Liver (tissue), 9 donors: Measurements from ENCODE around the gene SPAG9. TPM values are rescaled to one million over a fixed set of nuclear protein-coding genes. Genes with fewer than 3 reads are reported as not detected.

Experiments
- DNase-seq: peaks from one replicate; pipeline ENCODE4 v3.0.0-alpha.2; 2017; ENCODE audit warnings: low spot score
- H3K27ac ChIP-seq, 2 donors: one replicate each; pipeline ENCODE4 v1.7.0; 2013; ENCODE audit warnings: inconsistent platforms in 2 of 2, low read length in 2 of 2, control low read depth in 1 of 2, low read depth in 1 of 2, mild to moderate bottlenecking in 1 of 2
- H3K27me3 ChIP-seq, 4 donors: one replicate each; pipeline versions ENCODE4 v1.6.1 to v1.7.0; 2013; ENCODE audit warnings: low read length in 3 of 4, inconsistent platforms in 1 of 4, mild to moderate bottlenecking in 1 of 4, moderate library complexity in 1 of 4; ENCODE audit not compliant: control insufficient read depth in 4 of 4, insufficient read depth in 4 of 4
- H3K36me3 ChIP-seq, 4 donors: one replicate each; pipeline versions ENCODE4 v1.6.1 to v1.7.0; 2013; ENCODE audit warnings: low read length in 3 of 4, mild to moderate bottlenecking in 3 of 4, low read depth in 1 of 4, moderate library complexity in 1 of 4; ENCODE audit not compliant: control insufficient read depth in 4 of 4, insufficient read depth in 3 of 4
- H3K4me1 ChIP-seq, 4 donors: one replicate each; pipeline versions ENCODE4 v1.6.1 to v1.7.0; 2013; ENCODE audit warnings: low read length in 3 of 4, mild to moderate bottlenecking in 3 of 4, moderate library complexity in 1 of 4; ENCODE audit not compliant: control insufficient read depth in 4 of 4, insufficient read depth in 4 of 4
- H3K4me3 ChIP-seq, 3 donors: one replicate each; pipeline versions ENCODE4 v1.6.1 to v1.7.0; 2013; ENCODE audit warnings: low read length in 3 of 3, control low read depth in 1 of 3, low read depth in 1 of 3, mild to moderate bottlenecking in 1 of 3
- H3K9ac ChIP-seq, 2 donors: one replicate each; pipeline ENCODE4 v1.7.0; 2013; ENCODE audit warnings: low read length in 2 of 2, mild to moderate bottlenecking in 2 of 2, moderate library complexity in 2 of 2, control low read depth in 1 of 2, low read depth in 1 of 2
- H3K9me3 ChIP-seq, 4 donors: one replicate each; pipeline versions ENCODE4 v1.6.1 to v1.7.0; 2013; ENCODE audit warnings: low read length in 3 of 4; ENCODE audit not compliant: control insufficient read depth in 4 of 4
- ATF3 ChIP-seq: IDR thresholded peaks from 2 replicates; pipeline ENCODE4 v1.6.1; 2016; ENCODE audit warnings: antibody characterized with exemption
- EGR1 ChIP-seq, 2 donors: IDR thresholded peaks; 2 replicates each; pipeline ENCODE4 v1.6.1; 2016 to 2018; ENCODE audit warnings: antibody characterized with exemption in 2 of 2, low read depth in 2 of 2
- FOXA1 ChIP-seq: IDR thresholded peaks from 2 replicates; pipeline ENCODE4 v1.6.1; 2016; ENCODE audit warnings: antibody characterized with exemption
- FOXA2 ChIP-seq: IDR thresholded peaks from 2 replicates; pipeline ENCODE4 v1.6.1; 2016; ENCODE audit warnings: antibody characterized with exemption
- GABPA ChIP-seq, 2 donors: IDR thresholded peaks in 1 of 2; conservative IDR thresholded peaks in 1 of 2; 2 replicates each; pipeline ENCODE4 v1.6.1; 2016; ENCODE audit warnings: antibody characterized with exemption in 2 of 2, mild to moderate bottlenecking in 1 of 2, moderate library complexity in 1 of 2
- HNF4A ChIP-seq, 2 donors: conservative IDR thresholded peaks; 2 replicates each; pipeline ENCODE4 v1.6.1; 2016; ENCODE audit warnings: antibody characterized with exemption in 2 of 2, mild to moderate bottlenecking in 2 of 2
- HNF4G ChIP-seq: IDR thresholded peaks from 2 replicates; pipeline ENCODE4 v1.6.1; 2016; ENCODE audit warnings: antibody characterized with exemption
- JUND ChIP-seq, 2 donors: IDR thresholded peaks; 2 replicates each; pipeline ENCODE4 v1.6.1; 2016; ENCODE audit warnings: antibody characterized with exemption in 2 of 2
- MAX ChIP-seq: IDR thresholded peaks from 2 replicates; pipeline ENCODE4 v1.6.1; 2016; ENCODE audit warnings: antibody characterized with exemption
- RAD21 ChIP-seq, 2 donors: IDR thresholded peaks; 2 replicates each; pipeline ENCODE4 v1.6.1; 2016; ENCODE audit warnings: antibody characterized with exemption in 2 of 2, mild to moderate bottlenecking in 2 of 2
- REST ChIP-seq: IDR thresholded peaks from 2 replicates; pipeline ENCODE4 v1.6.1; 2016; ENCODE audit warnings: antibody characterized with exemption, mild to moderate bottlenecking
- RXRA ChIP-seq, 2 donors: IDR thresholded peaks; 2 replicates each; pipeline ENCODE4 v1.6.1; 2017 to 2018; ENCODE audit warnings: antibody characterized with exemption in 2 of 2, mild to moderate bottlenecking in 1 of 2
- SP1 ChIP-seq: IDR thresholded peaks from 2 replicates; pipeline ENCODE4 v1.6.1; 2018; ENCODE audit warnings: antibody characterized with exemption, mild to moderate bottlenecking
- TAF1 ChIP-seq: conservative IDR thresholded peaks from 2 replicates; pipeline ENCODE4 v1.6.1; 2016; ENCODE audit warnings: antibody characterized with exemption, mild to moderate bottlenecking
- WGBS: extraction: QIAGEN DNeasy Blood & Tissue Kit; methylation state at CpG from one replicate; pipeline ENCODE4 v1.1.7; 2013; 5-methylcytosine and 5-hydroxymethylcytosine counted together
- polyA plus RNA-seq, 2 donors: library from polyadenylated mRNA; stranded (reverse) in 1 of 2; unstranded in 1 of 2; fragments of 200-250 nt in 1 of 2; fragments of >200 nt in 1 of 2; fragmentation: Nextera tagmentation in 1 of 2; extraction: Ambion mirVana in 1 of 2; gene quantifications; one replicate each; pipeline versions ENCODE4 v1.2.1 to v1.2.3, GENCODE V29; 2013 to 2015
- total RNA-seq, 2 donors: library from RNA; depleted of rRNA; stranded (reverse); fragments of >200 nt; gene quantifications; one replicate each; pipeline ENCODE4 v1.2.3, GENCODE V29; 2014
- TF ChIP-seq, protein P1 (sequence below): fragments of 150-350 bp; IDR thresholded peaks from 2 replicates; pipeline ENCODE4 v1.5.1; 2017; ENCODE audit warnings: improper control_type of control experiment, low read depth, low read length; ENCODE audit not compliant: missing input control
- TF ChIP-seq, protein P2 (sequence below): IDR thresholded peaks from 2 replicates; pipeline ENCODE4 v1.6.1; 2016; ENCODE audit warnings: antibody characterized with exemption
- donor health status: healthy.
- donor health status: healthy.
- donor health status: healthy.
- donor health status: healthy.
- donor health status: healthy.

SPAG9 gene
- total and polyA plus RNA-seq, 4 donors: 12.0 to 94.0 (median 18.4) TPM

GRCh38 chr17:50916026-50916707 is 204.5 kb downstream of the SPAG9 start:
- WGBS: 93% methylated on average over 2 of the region's 2 CpGs
- H3K36me3 ChIP-seq: no peaks in the 10 kb centered on the region
- H3K9me3 ChIP-seq: no peaks in the 10 kb centered on the region
- DNase-seq: no peak
- H3K4me3 ChIP-seq: no peak overlapping the region
- TF ChIP-seq RXRA (IDR thresholded peaks at IDR 0.05) (peak in 1 of 2 donors; percentile 26), MAX (no peak)
- H3K4me1 ChIP-seq: peaks cover 25 to 63% (median 45%) of the 10 kb centered on the region in 4 donors
- H3K27ac ChIP-seq: peak overlapping the region; percentile 65 to 82
- no peaks in the 10 kb centered on the region for H3K27me3 ChIP-seq
- peak overlapping the region in 1 of 2 donors; percentile 77 for H3K9ac ChIP-seq

DNA sequence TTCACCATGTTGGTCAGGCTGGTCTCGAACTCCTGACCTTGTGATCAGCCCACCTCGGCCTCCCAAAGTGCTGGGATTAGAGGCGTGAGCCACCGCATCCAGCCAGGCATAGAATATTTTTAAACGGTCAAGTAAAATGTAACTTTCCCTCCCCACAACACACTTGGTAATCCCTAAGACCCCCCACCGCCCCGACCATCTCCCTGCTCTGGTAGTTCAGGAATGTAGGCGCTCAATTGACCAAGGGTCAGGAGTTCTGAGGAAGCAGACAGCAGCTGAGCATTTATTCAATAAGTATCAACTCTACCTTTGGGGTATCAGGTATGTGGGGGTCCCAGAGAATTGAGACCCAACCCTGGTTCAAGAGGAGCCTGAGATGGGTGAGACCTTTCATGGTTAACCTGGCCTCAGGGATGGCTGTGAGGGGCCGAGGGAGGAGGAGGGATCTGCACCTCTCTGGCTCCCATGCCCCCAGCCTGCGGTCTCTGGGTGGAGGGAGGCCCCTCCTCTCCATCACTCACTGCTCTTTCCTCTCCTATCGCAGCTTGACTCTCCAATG is 206.1 kb downstream of the SPAG9 start:
- DNase-seq: no peak
- Histone ChIP-seq H3K36me3 (no peaks in the 10 kb centered on the region), H3K9me3 (no peaks in the 10 kb centered on the region), H3K4me1 (peaks cover 16 to 64% (median 44%) of the 10 kb centered on the region in 4 donors), H3K9ac (peak overlapping the region in 1 of 2 donors; percentile 53), H3K4me3 (peak overlapping the region in 1 of 3 donors; percentile 2), H3K27me3 (no peaks in the 10 kb centered on the region), H3K27ac (peak overlapping the region; percentile 63 to 82)
- no peak for TF ChIP-seq HNF4A (conservative IDR thresholded peaks at IDR 0.05)
- WGBS: 79% methylated on average over 11 of the region's 11 CpGs

- H3K4me1 ChIP-seq: peaks cover 19 to 65% (median 43%) of the 10 kb centered on the region in 4 donors
- no peaks in the 10 kb centered on the region for H3K27me3 ChIP-seq
- H3K27ac ChIP-seq: no peak overlapping the region
- H3K4me3 ChIP-seq: no peak overlapping the region
- DNase-seq: no peak
- TF ChIP-seq RXRA (IDR thresholded peaks at IDR 0.05) (no peak), HNF4G (no peak), FOXA2 (no peak), JUND (IDR thresholded peaks at IDR 0.05) (no peak), ATF3 (no peak), MAX (no peak), SP1 (no peak), RAD21 (IDR thresholded peaks at IDR 0.05) (no peak), FOXA1 (no peak), REST (no peak), TAF1 (no peak), HNF4A (conservative IDR thresholded peaks at IDR 0.05) (no peak), GABPA (IDR thresholded peaks at IDR 0.05 in 1 of 2, conservative IDR thresholded peaks at IDR 0.05 in 1 of 2) (no peak), EGR1 (IDR thresholded peaks at IDR 0.05; ENCODE audit: low read depth in 2 of 2) (no peak)
- TF ChIP-seq, protein P1, sequence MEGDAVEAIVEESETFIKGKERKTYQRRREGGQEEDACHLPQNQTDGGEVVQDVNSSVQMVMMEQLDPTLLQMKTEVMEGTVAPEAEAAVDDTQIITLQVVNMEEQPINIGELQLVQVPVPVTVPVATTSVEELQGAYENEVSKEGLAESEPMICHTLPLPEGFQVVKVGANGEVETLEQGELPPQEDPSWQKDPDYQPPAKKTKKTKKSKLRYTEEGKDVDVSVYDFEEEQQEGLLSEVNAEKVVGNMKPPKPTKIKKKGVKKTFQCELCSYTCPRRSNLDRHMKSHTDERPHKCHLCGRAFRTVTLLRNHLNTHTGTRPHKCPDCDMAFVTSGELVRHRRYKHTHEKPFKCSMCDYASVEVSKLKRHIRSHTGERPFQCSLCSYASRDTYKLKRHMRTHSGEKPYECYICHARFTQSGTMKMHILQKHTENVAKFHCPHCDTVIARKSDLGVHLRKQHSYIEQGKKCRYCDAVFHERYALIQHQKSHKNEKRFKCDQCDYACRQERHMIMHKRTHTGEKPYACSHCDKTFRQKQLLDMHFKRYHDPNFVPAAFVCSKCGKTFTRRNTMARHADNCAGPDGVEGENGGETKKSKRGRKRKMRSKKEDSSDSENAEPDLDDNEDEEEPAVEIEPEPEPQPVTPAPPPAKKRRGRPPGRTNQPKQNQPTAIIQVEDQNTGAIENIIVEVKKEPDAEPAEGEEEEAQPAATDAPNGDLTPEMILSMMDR: no peak
- TF ChIP-seq, protein P2, sequence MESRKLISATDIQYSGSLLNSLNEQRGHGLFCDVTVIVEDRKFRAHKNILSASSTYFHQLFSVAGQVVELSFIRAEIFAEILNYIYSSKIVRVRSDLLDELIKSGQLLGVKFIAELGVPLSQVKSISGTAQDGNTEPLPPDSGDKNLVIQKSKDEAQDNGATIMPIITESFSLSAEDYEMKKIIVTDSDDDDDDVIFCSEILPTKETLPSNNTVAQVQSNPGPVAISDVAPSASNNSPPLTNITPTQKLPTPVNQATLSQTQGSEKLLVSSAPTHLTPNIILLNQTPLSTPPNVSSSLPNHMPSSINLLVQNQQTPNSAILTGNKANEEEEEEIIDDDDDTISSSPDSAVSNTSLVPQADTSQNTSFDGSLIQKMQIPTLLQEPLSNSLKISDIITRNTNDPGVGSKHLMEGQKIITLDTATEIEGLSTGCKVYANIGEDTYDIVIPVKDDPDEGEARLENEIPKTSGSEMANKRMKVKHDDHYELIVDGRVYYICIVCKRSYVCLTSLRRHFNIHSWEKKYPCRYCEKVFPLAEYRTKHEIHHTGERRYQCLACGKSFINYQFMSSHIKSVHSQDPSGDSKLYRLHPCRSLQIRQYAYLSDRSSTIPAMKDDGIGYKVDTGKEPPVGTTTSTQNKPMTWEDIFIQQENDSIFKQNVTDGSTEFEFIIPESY: no peak
- no peaks in the 10 kb centered on the region for H3K9me3 ChIP-seq
- no peak overlapping the region for H3K9ac ChIP-seq
- WGBS: 93% methylated on average over 2 of the region's 2 CpGs
- H3K36me3 ChIP-seq: no peaks in the 10 kb centered on the region
These were observed 207.5 kb downstream of the SPAG9 start for GRCh38 chr17:50913120-50913519.
